NCI-H2227 (cell line): Measurements from ENCODE around the gene BORCS6.
"Not testable (repeated sequence)": the region's sequence is repeated elsewhere in the genome, so short reads cannot be mapped to it uniquely, and the experiment has no call there.

Source experiments
- DNase-seq: peaks from one replicate; lab custom pipeline; 2025; ENCODE audit not compliant: unreplicated experiment; lab: John Stamatoyannopoulos, UW

BORCS6 gene

GRCh38 chr17:8189711-8190477, at the start of gene BORCS6:
Gene BORCS6 (minus strand): TSS chr17:8190180. CDS start chr17:8190140, 40 bp downstream.
- DNase-seq = peak; percentile 91

DNA sequence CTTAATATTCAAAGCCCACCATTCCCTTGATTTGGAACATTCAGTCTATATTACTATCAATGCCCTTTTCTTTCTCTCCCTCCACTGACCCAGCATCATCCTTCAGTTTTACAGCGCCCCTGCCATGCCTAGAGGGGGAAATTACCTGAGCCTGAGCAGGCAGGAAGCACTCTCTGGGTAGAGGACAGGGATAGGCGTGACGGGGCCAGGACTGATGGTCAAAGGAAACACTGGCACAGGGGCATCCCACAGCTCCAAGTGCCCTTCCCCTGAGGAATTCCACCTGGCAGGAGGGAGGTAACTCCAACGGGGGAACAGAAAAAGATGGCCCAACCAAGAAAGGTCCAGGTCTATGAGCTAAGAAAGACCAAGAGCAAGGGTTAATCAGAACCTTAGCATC, 47.9 kb upstream of the BORCS6 start:
- no peak for DNase-seq

- no peak for DNase-seq
Observed at GRCh38 chr17:8237175-8237574, 47.2 kb upstream of the BORCS6 start.

GRCh38 chr17:8235676-8236075, 45.7 kb upstream of the BORCS6 start:
- no peak for DNase-seq

DNA sequence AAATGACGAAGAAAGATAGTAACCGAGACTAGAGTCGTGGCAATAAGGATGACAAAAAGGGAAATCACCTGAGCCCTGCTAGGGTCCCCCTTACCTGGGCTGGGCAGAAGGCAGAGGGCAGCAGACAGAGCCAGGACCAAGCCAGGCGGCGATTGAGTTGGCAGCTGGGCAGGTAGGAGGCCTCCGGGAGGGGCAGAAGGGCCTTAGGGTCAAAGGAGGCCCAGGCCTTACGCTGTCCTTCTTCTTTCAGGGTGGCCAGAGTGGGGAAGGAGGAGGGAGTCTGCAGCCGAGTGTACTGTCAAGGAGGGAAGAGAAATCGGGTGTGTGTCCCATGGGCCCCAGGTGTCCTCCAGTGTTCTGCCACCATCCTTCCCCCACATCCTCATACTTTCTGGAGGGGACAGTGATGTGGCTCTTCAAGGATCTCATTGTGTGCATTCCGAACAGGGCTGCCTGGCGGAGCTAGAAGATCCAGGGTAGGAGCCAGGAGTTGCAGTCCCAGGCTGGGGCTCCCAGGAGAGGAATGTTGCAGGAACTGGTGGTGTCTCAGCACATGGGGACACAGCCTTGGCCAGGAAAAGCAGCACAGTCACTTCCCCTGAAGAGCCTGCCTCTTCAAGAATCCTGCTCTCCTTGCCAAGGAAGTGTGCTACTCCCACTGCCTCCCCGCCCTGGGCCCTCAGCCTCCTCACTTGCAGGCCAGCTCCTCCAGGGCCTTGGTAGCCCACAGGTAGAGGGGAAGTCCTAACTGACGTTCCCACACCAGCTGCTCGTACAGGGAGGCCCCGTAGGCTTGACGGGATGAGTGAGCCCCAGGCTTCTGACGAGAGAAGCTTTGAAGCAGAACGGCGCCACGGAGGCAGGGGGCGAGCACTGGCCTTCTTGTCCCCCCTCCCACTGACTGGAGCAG, 44.6 kb upstream of the BORCS6 start:
- DNase-seq = no peak

- DNase-seq = no peak
Observed at GRCh38 chr17:8231701-8232100, 41.7 kb upstream of the BORCS6 start.

GRCh38 chr17:8227238-8227581, 37.2 kb upstream of the BORCS6 start:
- DNase-seq = no peak

GRCh38 chr17:8226536-8227237, 36.7 kb upstream of the BORCS6 start:
- DNase-seq = peak; percentile 90

GRCh38 chr17:8225813-8226535, 36.0 kb upstream of the BORCS6 start:
- DNase-seq = peak; percentile 77

DNA sequence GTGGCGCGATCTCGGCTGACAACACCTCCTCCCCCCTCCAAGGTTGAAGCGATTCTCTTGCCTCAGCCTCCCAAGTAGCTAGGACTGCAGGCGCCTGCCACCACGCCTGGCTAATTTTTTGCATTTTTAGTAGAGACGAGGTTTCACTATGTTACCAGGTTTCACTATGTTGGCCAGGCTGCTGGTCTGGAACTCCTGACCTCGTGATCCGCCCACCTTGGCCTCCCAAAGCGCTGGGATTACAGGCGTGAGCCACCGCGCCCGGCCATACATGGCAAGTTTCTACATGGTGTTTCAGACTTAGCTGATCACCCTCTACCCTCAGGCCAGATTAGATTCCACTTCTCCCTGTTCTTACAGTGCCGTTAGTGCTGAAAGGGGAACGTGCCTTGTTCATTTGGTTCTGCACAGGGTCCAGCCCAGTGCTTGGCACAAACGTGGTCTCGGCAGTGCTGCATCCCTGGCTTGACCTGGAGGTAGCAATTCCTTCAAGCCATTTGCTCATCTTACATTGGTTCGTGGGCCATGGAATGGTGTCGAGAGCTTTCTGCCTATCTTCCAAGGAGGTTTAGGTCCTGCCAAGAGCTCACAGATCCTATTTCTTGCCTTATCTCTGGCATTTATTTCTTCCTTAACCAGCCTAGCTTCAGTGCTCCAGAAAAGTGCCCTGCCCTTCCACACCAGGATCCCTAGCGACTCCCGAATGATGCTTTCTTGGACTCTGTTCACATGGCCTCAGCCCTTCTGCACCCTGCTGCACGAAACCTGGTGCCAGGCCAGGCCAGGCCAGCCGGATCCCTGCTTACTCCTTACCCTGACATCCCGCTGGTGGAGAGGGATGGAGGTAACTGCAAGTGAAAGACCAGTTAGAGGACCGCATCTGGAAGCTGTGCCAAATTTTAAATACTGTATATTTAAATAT, 35.2 kb upstream of the BORCS6 start:
- no peak for DNase-seq

GRCh38 chr17:8223356-8224126, 33.6 kb upstream of the BORCS6 start:
- DNase-seq = peak; percentile 48

DNA sequence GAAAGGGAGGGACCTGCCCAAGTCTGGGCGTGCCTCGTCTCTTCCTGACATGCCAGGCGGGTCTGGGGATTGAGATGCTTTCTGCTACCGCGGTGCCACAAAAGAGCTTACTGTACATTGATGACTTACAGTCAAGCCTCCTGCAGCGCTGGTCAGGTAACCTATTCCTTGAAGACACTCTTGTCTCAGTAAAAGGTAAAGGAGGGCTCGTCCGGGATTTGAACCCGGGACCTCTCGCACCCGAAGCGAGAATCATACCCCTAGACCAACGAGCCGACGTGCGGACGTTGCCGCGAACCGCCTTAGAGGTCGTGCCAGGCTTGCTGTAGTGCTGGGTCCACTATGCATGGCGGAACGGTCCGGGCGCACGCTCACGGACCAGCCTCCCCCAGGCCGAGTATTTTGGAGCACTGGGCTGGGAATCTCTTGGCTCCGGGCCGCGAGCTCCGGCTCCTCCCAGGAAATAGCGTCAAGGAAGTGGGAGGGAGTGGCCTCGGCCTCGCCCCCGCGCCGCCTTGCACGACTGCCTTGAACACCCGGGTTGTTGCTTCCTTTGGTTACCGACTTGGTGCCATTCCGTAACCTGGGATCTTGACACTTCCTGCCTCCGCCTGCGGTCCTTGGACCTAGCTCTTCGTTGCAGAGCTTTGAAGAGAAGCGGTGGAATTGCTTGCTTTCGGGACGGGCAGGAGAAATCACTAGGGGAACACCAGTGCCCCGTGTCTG, 32.8 kb upstream of the BORCS6 start:
- DNase-seq = peak; percentile 85

DNA sequence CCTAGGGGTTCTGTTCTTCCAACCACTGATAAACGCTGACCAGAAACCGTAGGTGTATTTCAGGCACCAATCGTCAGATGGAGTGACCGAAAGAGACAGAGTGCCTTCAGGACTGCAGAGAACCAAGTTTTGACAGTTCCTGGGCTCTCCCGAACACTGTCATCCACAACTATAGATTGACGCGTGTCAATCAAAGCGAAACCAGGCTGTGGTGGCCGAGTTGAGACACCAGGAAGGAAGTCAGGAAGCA, 32.3 kb upstream of the BORCS6 start:
- peak; percentile 77 for DNase-seq

DNA sequence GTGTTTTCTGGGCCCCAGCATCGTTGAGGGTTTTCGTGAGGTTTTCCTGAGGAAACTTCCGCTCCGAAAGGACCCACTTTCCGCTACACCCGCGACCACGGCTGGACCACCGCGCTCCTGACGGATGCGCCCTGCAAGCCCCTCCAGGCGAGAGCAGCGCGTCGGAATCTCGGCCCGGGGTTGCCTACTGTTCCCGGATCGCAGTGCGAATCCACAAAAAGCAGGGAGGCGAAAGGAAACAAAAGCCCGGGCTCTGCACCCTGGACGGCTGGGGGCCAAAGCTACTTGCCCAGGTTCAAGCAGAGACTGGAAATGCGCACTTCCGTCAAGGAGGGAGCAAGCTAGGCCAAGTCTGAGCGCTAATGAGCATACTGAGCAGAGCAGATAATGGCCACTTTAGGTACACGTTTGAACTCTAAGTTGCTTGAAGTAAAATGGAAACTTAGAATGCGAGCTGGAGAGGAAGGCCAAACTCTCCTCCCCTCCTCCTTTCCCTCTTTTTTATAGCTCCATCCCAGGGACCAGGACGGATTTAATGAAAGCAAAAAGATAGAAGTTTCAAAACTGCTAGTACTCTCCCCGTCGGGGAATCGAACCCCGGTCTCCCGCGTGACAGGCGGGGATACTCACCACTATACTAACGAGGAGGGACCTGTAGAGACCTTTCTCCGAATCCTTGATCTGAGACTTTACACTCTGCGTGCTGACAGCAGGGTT, 31.8 kb upstream of the BORCS6 start:
- peak; percentile 85 for DNase-seq

DNA sequence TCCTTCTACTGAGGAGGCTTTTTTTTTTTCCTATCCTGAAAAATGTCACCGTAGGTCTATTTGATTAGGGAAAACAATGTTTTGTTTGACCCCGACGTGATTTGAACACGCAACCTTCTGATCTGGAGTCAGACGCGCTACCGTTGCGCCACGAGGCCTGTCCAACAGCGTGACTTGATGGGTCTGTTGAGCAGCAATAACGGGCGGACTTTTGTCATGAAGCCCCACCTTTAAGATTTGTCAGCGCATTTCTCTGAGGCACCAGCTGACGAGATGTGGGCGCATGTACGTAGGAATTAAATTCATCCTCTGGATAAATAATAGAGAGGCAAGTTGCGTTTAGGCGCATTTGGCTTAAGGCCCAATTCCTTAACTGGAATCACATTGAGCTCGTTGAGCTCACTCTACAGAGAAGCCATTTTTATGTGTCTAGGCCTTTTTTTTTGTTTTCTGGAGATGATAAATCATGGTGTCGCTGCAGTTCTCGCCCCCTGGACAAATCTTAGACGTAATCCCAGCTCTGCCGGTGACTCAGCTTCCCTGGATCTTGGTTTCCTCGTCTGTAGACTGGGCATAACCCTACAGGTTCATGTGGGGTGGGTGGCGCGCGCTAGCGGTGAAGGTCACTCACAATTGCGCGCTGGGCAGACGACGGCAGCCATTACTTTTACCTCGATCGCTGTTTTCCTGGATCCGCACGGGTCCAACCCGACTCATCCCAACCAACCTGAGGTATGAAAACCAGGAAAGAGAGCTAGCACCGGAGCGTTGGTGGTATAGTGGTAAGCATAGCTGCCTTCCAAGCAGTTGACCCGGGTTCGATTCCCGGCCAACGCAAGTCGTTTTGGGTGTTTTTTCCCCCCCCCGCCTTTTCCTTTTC, 31.0 kb upstream of the BORCS6 start:
- DNase-seq = peak; percentile 90

GRCh38 chr17:8214000-8214399, 24.0 kb upstream of the BORCS6 start:
- DNase-seq = not testable (repeated sequence)
